Transverse colon (tissue), 4 donors: ENCODE data around the gene SEMA3F.

Experiments
- POLR2A ChIP-seq: fragments of 450-650 bp; IDR thresholded peaks from one replicate; pipeline ENCODE4 v1.6.1; 2016; ENCODE audit warnings: antibody characterized with exemption, mild to moderate bottlenecking, moderate library complexity
- POLR2AphosphoS5 ChIP-seq, 3 donors: sonication (generic); formaldehyde crosslinking; IDR thresholded peaks; one replicate each; pipeline ENCODE4 v1.6.1; 2016; ENCODE audit warnings: antibody characterized with exemption in 3 of 3
- TF ChIP-seq, protein P1 (sequence below), 5 experiments: fragments of 200-600 bp in 3 of 5; fragments of 450-650 bp in 2 of 5; sonication (generic) in 3 of 5; IDR thresholded peaks; 1 replicate in 2 of 5; 2 replicates in 3 of 5; pipeline ENCODE4 v1.5.1; 2016 to 2017; ENCODE audit warnings: antibody characterized with exemption in 5 of 5, inconsistent platforms in 3 of 5, mild to moderate bottlenecking in 2 of 5, moderate library complexity in 1 of 5

DNA sequence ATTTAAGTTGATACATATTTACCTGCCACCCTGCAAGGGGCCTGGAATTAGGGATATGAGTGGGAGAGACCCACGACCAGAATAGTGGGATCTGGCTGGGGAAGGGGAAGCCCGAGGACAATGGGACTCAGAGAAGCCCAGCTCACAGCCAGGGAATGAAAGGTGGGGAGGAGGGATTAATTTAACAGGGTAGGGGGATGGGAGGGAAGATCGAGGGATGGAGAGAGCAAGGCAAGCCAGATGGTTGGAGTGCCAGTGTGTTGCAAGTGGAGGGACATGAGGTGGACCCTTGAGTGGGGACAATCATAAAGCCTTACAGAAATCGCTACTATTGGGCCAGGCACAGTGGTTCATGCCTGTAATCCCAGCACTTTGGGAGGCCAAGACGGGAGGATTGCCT lies 76.5 kb downstream of the SEMA3F start:
- TF ChIP-seq, protein P1, sequence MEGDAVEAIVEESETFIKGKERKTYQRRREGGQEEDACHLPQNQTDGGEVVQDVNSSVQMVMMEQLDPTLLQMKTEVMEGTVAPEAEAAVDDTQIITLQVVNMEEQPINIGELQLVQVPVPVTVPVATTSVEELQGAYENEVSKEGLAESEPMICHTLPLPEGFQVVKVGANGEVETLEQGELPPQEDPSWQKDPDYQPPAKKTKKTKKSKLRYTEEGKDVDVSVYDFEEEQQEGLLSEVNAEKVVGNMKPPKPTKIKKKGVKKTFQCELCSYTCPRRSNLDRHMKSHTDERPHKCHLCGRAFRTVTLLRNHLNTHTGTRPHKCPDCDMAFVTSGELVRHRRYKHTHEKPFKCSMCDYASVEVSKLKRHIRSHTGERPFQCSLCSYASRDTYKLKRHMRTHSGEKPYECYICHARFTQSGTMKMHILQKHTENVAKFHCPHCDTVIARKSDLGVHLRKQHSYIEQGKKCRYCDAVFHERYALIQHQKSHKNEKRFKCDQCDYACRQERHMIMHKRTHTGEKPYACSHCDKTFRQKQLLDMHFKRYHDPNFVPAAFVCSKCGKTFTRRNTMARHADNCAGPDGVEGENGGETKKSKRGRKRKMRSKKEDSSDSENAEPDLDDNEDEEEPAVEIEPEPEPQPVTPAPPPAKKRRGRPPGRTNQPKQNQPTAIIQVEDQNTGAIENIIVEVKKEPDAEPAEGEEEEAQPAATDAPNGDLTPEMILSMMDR (IDR thresholded peaks at IDR 0.05): no peak
- TF ChIP-seq POLR2A: no peak
- no peak for TF ChIP-seq POLR2AphosphoS5 (IDR thresholded peaks at IDR 0.05)
